Breast epithelium (tissue), 3 donors: ENCODE measurements around the gene LFNG.

Experiments used
- CTCF ChIP-seq, 3 donors: fragments of 450-650 bp; IDR thresholded peaks; one replicate each; pipeline ENCODE4 v1.5.1; 2016 to 2017; ENCODE audit warnings: antibody characterized with exemption in 3 of 3, mild to moderate bottlenecking in 3 of 3, moderate library complexity in 3 of 3
- POLR2A ChIP-seq: fragments of 450-650 bp; IDR thresholded peaks from one replicate; pipeline ENCODE4 v1.6.1; 2016; ENCODE audit warnings: antibody characterized with exemption, mild to moderate bottlenecking, moderate library complexity
- POLR2AphosphoS5 ChIP-seq, 3 donors: sonication (generic); formaldehyde crosslinking; IDR thresholded peaks; one replicate each; pipeline ENCODE4 v1.6.1; 2017; ENCODE audit warnings: antibody characterized with exemption in 3 of 3

GRCh38 chr7:2471396-2471795, 48.2 kb upstream of the LFNG start:
- TF ChIP-seq CTCF (IDR thresholded peaks at IDR 0.05) (no peak), POLR2AphosphoS5 (IDR thresholded peaks at IDR 0.05) (no peak), POLR2A (no peak)
